RWPE1 (cell line): ENCODE results near the gene EIF3A.

ENCODE experiments used
- CTCF ChIA-PET: fragments of 350-600 bp; sonication (Branson Sonifier 250); formaldehyde crosslinking; extraction: SDS; loops from one replicate; lab custom pipeline; 2021; lab: Yijun Ruan, JAX
- POLR2A ChIA-PET: fragments of 400-600 bp; formaldehyde crosslinking; extraction: SDS; loops from one replicate; lab custom pipeline; 2020; ENCODE audit warnings: antibody characterized with exemption; ENCODE audit not compliant: low non-redundant PET; lab: Yijun Ruan, JAX
- DNase-seq: peaks from one replicate; pipeline ENCODE4 v3.0.0; 2012; ENCODE audit warnings: low spot score
- H3K27ac ChIP-seq: fragments of 450-650 bp; 2 replicates; pipeline ENCODE4 v1.5.1; 2017
- TF ChIP-seq, protein P1 (sequence below): fragments of 450-650 bp; conservative IDR thresholded peaks from 2 replicates; pipeline ENCODE4 v1.5.1; 2017; ENCODE audit warnings: low read depth, mild to moderate bottlenecking

EIF3A gene

DNA sequence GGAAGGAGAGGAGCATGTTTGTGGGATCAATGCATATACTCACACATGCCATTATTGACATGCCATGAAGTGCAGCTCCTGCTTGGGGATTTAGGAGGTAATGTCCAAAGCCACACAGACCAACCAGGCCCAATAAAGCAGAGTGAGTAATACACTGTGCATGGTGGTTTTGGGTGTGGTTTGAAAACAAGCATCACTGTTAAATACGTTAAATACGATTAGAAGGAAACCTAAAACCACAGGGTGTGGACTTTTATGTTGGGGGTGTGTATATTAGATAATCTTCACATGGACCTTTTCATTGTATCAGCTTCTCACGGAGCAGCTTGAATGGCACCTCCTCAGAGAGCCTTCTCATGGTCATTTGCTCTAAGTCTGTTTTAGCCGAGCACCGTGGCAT lies 10.4 kb upstream of the EIF3A start:
- POLR2A ChIA-PET = interaction anchor here (1.6 kb wide), 1 partner anchor 10 kb away, joined by 3 read pairs; no protein-coding TSS in a partner anchor
- peak; percentile 93 for DNase-seq
- TF ChIP-seq, protein P1, sequence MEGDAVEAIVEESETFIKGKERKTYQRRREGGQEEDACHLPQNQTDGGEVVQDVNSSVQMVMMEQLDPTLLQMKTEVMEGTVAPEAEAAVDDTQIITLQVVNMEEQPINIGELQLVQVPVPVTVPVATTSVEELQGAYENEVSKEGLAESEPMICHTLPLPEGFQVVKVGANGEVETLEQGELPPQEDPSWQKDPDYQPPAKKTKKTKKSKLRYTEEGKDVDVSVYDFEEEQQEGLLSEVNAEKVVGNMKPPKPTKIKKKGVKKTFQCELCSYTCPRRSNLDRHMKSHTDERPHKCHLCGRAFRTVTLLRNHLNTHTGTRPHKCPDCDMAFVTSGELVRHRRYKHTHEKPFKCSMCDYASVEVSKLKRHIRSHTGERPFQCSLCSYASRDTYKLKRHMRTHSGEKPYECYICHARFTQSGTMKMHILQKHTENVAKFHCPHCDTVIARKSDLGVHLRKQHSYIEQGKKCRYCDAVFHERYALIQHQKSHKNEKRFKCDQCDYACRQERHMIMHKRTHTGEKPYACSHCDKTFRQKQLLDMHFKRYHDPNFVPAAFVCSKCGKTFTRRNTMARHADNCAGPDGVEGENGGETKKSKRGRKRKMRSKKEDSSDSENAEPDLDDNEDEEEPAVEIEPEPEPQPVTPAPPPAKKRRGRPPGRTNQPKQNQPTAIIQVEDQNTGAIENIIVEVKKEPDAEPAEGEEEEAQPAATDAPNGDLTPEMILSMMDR = no peak
- H3K27ac ChIP-seq = peak overlapping the region; percentile 76
- CTCF ChIA-PET = no interaction called here

DNA sequence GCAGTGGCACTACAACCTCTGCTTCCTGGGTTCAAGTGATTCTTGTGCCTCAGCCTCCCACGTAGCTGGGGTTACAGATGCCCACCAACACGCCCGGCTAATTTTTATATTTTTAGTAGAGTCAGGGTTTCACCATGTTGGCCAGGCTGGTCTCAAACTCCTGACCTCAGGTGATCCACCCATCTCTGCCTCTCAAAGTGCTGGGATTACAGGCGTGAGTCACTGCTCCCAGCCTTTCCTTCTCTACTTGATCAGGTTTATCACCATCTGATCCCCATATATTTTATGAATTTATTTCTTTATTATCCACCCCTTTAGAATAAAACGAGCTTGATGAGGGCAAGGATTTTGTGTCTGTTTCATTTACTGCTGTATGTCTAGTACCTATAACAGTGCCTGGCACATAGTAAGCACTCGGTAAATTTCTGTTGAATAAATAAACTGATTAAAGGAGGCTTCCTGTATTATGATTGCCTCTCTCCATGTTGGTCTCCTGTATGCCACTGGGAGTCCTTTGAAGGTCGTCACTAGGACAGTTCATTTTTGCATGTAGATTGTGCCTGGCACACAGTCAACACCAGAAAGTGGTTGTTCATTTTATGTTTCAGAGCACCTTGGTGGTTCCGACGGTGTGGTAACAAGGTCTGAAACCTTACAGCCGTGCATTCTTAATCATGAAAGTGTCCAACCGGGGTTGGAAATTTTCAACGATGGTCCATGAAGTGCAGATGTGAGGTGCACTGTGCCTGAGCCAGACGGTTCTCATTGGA lies 9.6 kb upstream of the EIF3A start:
- no peak for DNase-seq
- peak overlapping the region; percentile 73 for H3K27ac ChIP-seq
- TF ChIP-seq, protein P1 = no peak
- POLR2A ChIA-PET = interaction anchor here (1.6 kb wide), 1 partner anchor 11 kb away, joined by 3 read pairs; no protein-coding TSS in a partner anchor
- CTCF ChIA-PET = no interaction called here

DNA sequence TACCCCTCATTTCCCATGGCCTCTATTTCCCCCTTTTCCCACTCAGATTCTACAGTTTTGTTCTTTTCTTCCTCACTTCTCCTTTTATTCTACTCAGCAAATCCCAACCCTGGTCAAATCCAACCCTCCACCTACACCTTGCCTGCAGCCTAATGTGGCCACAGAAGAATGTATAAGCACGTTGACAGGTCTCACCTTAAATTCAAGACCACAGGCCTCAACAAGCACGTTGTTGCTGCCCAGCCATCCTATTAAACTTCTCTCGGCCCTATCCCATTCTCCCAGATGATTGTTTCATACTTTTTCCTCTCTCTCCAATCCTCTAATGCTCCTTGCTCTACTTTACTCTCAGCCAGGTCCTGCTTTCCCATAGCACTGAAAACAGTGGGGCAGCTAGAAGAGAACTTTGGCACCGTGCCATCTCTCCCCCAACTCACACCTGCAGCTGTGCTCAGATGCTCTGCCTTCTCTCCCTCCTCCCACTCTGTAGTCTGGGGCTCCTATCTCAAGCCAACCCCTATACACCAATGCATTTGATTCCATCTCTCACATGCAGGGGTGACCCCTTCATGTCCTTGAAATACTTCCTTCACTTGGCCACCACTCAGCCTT lies 6.8 kb upstream of the EIF3A start:
- H3K27ac ChIP-seq = no peak overlapping the region
- POLR2A ChIA-PET = no interaction called here
- DNase-seq = no peak
- CTCF ChIA-PET = no interaction called here
- TF ChIP-seq, protein P1 = no peak

DNA sequence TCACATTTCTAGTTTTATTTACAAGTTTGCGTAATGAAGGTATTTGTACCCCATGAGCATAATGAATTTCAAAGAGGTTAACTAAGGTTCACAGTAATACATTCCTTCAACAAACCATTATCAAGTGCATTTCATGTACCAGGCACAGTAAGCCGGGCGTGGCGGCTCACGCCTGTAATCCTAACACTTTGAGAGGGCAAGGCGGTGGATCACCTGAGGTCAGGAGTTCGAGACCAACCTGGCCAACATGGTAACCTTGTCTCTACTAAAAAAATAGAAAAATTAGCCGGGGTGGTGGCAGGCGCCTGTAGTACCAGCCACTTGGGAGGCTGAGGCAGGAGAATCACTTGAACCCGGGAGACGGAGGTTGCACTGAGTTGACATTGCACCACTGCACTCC lies 4.3 kb upstream of the EIF3A start:
- CTCF ChIA-PET = no interaction called here

DNA sequence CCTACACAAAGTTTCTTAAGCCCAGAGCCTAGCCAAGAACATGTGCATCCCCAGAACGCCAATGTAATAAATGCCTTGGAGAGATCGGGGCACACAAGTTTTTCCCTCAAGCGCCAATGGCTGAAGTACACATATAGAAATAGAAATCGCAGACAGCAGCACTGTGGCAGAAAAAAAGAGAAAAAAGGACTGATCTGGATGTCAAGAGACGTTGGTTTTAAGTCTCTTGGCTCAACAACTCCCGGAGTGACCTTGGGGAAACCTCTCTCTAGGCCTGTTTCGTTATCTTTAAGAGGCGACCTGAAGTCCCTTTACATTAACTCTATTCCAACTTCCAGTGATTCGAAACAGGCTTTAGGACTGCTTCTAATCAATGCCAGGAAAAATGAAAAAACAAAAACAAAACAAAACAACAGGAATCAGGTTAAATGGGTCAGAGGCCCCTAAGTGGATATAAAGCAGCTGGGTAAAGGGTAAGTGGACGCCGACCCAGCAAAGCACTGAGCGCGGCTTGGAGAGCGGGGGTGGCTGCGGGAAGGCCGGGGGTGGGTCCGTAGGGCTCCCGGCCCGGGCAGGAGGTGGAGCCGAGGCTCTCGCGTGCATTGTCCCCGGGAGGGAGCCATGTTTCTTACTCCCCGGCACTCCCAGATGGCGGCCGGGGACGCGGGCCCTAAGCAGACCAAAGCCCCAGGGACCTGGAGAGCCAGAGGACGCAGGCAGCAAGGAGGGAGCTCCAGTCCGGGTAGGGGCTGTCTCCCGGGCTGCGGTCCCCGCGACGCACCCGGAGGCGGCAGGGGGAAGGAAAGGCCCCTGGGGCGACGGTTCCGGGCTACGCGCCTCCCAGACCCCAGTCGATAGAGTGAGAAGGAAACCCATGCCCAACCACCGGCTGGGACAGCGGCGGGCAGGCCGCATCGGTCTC lies 757 bp downstream of the EIF3A start:
- peak; percentile 91 for DNase-seq
- ChIA-PET CTCF (interaction anchor here (0.6 kb wide), 1 partner anchor 130 kb away, joined by 3 read pairs; no protein-coding TSS in a partner anchor), POLR2A (interaction anchor here (0.6 to 0.7 kb wide), 2 partner anchors 73 to 237 kb away, joined by 3 read pairs; no protein-coding TSS in a partner anchor)
- H3K27ac ChIP-seq = peak overlapping the region; percentile 90
- TF ChIP-seq, protein P1 = no peak

More for the DNA sequence above, 4.3 kb upstream of the EIF3A start:
- TF ChIP-seq, protein P1 = no peak
- no peak overlapping the region for H3K27ac ChIP-seq
- POLR2A ChIA-PET = interaction anchor here (1.5 kb wide), 1 partner anchor 20 kb away, joined by 4 read pairs; no protein-coding TSS in a partner anchor
- no peak for DNase-seq
